TTC549 (cell line): Measurements from ENCODE around the gene HRH4.
A peak's percentile ranks its signal among the peaks of the same experiment; 100 is the strongest.

Source experiments
- FAIRE-seq: peaks from 2 replicates; lab custom pipeline; 2012; peaks lifted over from hg19 to GRCh38; lab: Jason Lieb, UNC

HRH4 gene

DNA sequence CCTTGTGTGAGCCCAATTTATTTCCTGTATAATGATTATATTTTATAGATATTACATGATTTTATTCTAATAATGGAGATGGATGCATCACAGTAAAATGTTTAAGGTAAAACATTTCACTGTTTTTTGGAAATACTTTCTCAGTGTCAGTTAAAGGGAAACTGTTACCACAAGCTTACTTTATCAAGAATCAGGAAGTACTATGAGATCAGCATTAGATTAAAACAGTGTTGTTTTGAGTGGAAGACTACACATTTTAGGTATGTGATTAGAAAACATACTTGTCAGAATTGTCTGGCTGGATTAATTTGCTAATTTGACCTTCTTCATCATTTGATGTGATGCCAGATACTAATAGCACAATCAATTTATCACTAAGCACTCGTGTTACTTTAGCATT, at the start of gene HRH4:
HRH4 (plus strand) TSS at position 250 of the 400 bp plus-strand sequence; CDS start at position 342, 92 bp downstream.
- FAIRE-seq = no peak

- FAIRE-seq = no peak
These were observed 47.3 kb upstream of the HRH4 start for GRCh38 chr18:24413148-24413547.

DNA sequence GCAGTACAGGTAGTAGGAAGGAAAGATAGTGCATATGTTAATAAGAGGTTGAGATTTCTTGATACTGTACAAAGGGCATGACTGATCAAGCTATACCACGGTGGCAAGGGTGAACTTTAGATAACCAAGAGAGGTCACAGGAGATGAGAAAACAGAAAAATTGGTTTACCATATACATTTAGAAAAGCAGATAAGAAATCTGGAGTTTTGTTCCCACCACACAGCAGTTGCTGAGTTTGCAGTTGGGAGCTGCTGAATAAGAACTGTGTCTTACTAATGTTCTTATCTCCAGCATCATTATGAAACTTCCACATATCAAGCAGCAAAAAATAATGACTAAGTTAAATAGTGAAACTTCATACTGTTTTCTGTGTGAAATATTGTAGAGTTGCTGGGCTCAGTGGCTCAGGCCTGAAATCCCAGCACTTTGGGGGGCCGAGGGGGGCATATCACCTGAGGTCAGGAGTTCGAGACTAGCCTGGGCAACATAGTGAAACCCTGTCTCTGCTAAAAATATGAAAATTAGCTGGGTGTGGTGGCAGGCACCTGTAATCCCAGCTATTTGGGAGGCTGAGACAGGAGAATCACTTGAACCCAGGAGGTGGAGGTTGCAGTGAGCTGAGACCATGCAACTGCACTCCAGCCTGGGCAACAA, 46.0 kb upstream of the HRH4 start:
- FAIRE-seq = no peak

DNA sequence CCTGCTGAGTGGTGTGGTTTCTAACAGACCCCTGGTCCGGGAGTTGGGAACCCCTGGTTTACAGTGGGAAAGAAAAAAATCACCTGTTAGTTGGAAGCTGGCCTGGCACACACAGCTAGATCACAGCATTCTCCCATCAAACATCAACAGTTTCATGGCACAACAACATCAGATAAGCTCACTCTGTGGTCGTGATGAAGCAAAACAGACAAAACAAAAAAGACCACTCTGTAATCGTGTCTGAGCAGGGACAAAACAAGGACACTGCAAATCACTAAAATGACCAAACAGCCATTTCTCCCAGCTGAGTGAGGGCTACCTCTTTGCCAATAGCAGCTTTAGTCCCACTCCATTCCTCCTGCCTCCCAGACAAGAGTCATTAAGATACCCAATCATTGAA, 43.0 kb upstream of the HRH4 start:
- FAIRE-seq = no peak

DNA sequence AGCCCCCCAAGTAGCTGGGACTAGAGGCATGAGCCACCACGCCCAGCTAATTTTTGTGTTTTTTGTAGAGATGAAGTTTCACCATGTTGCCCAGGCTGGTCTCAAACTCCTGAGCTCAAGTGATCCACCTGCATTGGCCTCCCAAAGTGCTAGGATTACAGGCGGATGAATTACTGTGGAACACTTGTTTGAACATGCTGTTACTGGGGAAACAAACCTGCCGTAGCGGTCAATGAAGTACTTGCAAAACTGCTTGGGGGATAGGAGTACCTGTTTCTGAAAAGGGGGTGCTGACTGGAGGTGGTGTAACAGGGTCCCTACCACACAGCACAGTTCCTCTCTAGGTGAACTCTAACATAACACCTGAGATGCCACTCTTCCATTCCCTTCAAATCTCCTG, 39.9 kb upstream of the HRH4 start:
- no peak for FAIRE-seq

DNA sequence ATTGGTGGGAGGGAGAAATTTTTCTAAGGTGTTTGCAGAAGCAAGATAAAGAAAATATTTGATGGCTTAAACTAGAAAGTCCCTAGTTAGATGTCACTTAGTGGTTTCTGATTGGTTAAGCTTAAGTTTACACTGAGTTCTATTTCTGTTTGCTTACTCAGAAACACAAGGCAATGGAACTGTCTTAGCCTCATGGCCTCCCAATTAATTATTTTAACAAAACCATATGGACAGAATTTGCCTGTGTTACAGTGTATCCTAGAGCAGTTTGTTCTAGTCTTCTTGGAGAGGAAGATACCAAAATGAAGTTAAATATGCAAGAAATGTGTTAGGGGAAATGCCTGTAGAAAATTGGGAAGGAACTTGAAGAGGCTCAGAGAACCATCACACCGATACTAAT, 38.6 kb upstream of the HRH4 start:
- no peak for FAIRE-seq

GRCh38 chr18:24426073-24426397, 34.4 kb upstream of the HRH4 start:
- no peak for FAIRE-seq

DNA sequence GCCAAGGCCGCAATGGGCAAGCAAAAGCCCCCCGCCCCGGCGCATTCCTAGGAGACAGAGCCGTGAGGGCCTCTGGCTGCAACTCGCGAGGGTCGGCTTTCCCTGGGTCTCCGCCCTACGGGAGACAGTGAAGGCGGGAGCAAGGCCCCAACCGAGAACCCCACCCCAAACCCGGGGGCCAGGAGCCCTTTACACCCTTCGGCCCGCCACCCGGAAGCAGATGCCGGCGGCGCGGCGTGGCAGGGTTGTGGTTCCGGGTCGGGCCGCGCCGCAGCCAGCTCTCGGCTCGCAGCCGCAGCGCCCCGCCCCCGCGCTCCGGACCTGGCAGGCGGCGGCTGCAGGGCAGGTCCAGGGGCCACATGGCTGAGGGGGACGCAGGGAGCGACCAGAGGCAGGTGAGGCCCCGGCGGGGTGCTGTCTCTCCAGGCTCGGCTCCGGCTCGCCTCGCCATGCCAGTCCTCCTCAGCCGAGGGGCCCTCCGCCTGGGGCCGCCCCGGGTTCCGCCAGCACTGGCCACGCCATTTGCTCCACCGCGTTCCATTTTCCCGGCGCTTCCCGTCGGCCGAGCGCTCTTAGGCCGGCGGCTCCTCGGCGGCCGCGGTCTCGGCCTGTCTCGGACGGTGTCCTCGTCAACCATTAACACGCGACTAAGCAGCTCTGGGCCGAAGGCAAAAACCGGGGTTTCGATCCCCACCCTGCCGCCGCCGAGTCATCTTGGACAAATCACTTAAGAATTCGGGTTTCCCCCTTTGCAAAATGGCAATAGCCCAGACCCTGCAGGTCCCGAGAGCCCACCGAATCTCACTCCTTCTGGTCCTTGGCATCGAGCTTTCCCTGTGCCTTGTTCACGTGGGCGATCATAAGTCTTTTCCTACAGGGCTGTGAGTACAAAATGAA, 33.8 kb upstream of the HRH4 start, which contains the start of gene IMPACT:
IMPACT (plus strand) TSS at position 273 of the 897 bp plus-strand sequence; CDS start at position 360, 87 bp downstream.
- FAIRE-seq = no peak

- no peak for FAIRE-seq
These were observed 33.0 kb upstream of the HRH4 start for GRCh38 chr18:24427484-24427883.

- FAIRE-seq = no peak
These were observed 31.7 kb upstream of the HRH4 start for GRCh38 chr18:24428709-24429108.

DNA sequence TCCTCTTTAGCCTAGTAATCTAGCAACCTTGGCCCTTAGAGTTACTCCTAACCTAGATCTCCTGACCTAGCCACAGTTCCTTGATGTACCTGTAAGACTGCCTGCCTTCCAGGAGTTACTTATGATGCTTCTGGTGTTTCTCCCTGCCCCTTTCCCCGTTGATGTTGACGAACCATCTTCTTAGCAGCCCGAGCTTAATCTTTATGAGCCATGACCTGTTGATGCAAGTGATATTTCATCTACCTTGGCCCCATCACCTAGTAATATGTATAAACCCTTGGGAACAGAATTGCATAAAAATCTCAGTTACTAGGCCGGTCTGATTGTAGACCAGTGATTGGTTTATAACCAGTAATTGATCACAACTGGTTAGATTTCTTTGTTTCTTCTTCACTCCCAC, 31.2 kb upstream of the HRH4 start:
- no peak for FAIRE-seq

DNA sequence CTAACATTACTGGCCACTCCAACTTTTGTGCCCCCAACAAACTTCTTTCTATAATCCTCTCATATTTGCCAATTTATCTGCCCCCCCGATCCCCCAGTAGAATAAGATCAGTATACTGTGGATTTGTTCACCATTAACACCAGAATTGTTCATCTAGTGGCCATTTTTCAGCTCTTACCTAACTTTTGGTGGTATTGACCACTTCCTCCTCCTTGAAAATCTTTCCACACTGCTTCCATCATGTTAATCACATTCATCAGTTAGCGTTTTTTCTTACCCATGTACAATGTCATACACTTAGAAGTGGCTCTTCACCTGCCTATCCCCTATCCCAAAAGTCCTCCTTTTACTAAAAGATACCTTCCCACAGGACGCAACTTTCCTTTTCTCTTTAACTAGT, 27.8 kb upstream of the HRH4 start:
- FAIRE-seq = no peak

DNA sequence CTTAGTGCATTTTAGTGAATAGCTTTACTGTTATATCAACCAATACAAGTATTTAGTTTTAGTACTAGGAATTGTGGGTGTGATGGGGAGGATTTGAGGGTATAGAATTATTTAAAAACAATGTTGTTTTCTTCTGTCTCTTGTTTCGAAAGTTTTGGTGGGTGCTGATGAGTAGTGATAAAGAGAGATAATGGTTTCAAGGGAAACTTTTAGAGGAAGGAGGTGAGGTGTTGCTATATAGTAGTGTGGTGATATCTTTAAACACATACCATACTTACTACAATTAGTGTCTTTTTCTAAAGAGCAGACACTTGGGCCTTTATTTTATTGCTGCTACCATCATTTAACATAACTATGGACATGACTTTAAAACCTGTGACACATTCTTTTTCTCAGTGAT, 23.5 kb upstream of the HRH4 start:
- FAIRE-seq = no peak

- FAIRE-seq = no peak
These were observed 16.6 kb upstream of the HRH4 start for GRCh38 chr18:24443870-24444269.

GRCh38 chr18:24446453-24446852, 14.0 kb upstream of the HRH4 start:
- no peak for FAIRE-seq

- FAIRE-seq = peak; percentile 82
These were observed 13.4 kb upstream of the HRH4 start for GRCh38 chr18:24446953-24447538.

- FAIRE-seq = no peak
These were observed 12.5 kb upstream of the HRH4 start for GRCh38 chr18:24447961-24448360.

DNA sequence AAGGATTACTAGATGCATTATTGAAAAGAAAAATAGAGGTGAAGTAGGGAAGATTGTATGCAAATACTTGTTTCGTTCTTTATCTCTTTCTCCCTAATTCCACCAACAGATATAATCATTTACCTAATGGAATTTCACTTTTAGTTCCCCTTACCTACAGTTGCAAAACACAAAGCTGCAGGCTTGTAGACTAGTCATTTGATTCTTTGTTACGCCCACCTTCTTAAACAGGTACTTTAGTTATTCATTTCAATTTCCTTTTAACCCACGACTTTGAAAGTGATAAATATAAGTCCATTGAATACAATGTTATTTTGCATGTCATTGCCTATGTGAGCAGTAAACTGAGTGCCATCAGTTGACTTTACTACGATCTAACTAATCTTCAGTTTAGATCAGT, 3.9 kb upstream of the HRH4 start:
- no peak for FAIRE-seq

DNA sequence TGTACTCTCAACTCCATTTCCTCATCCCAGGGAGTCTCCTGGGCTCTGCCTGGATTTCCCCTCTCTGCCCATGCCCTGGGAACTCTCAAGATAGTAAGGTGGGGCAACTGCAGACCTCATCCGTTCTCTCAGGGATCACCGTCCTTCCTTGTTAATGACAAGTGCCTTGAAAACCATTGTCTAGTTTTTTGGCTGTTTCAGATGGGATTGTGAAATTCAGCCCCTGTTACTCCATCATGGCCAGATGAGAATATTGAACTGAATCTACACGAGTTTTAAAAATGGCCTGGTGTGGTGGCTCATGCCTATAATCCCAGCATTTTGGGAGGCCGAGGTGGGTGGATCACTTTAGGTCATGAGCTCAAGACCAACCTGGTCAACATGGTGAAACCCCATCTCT, 665 bp upstream of the HRH4 start:
- no peak for FAIRE-seq

DNA sequence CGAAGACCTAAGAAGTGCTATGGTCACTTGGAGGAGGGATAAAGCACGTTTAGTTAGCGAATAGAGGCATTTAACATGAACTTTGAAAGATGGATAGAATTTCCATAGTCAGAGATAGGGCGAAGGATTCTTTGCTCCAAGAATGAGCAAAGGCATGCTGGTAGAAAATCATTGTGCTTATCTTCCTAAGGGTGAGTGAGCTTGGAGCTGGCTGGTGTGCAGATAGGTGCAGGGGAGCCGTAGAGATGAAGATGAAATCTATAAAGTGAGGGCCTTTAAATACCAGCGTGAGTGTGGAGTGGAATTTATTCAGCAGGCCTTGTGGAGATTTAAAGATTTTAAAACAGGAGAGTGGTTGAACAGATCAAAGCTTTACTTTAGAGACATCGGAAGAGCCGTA, 1.6 kb downstream of the HRH4 start:
- no peak for FAIRE-seq

- FAIRE-seq = no peak
These were observed 2.7 kb downstream of the HRH4 start for GRCh38 chr18:24462838-24463775.

DNA sequence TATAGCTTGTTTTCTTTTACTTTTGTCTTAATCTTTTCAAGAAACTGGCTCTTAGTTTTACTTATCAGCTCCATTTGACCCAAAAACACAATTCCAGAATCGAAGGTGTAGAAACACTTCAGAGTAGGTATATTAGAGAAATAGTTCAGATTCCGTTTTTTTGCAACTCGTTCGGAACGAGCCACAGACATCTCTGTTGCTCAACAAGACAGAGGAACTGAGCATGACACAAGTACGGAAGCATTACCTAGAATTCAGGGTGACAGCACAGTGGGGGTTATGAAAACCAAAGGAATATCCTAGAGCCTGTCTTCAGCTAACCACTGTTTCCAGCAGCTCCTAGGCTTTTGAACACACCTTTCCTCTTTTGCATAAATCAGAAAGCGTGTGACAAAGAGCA, 5.0 kb downstream of the HRH4 start:
- FAIRE-seq = no peak
